ENCODE data around the gene GRB10.

GRCh38 chr7:50640256-50640655 lies 142.4 kb downstream of the GRB10 start:
- TF ChIP-seq, protein P1, sequence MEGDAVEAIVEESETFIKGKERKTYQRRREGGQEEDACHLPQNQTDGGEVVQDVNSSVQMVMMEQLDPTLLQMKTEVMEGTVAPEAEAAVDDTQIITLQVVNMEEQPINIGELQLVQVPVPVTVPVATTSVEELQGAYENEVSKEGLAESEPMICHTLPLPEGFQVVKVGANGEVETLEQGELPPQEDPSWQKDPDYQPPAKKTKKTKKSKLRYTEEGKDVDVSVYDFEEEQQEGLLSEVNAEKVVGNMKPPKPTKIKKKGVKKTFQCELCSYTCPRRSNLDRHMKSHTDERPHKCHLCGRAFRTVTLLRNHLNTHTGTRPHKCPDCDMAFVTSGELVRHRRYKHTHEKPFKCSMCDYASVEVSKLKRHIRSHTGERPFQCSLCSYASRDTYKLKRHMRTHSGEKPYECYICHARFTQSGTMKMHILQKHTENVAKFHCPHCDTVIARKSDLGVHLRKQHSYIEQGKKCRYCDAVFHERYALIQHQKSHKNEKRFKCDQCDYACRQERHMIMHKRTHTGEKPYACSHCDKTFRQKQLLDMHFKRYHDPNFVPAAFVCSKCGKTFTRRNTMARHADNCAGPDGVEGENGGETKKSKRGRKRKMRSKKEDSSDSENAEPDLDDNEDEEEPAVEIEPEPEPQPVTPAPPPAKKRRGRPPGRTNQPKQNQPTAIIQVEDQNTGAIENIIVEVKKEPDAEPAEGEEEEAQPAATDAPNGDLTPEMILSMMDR (IDR thresholded peaks at IDR 0.05; ENCODE audit: extremely low read depth in 1 of 2, insufficient read depth in 1 of 2, low read depth in 1 of 2, low read length in 2 of 2): no peak
- TF ChIP-seq POLR2A (IDR thresholded peaks at IDR 0.05; ENCODE audit: low read depth, low read length) (no peak), MAX (IDR thresholded peaks at IDR 0.05; ENCODE audit: insufficient read depth, insufficient read length) (no peak), POLR2AphosphoS5 (IDR thresholded peaks at IDR 0.05; ENCODE audit: insufficient read depth, low read depth, low read length) (no peak), JUN (IDR thresholded peaks at IDR 0.05; ENCODE audit: borderline replicate concordance, insufficient read depth, insufficient read length, low read depth) (no peak), MYC (IDR thresholded peaks at IDR 0.05; ENCODE audit: low read depth, low read length) (no peak), EZH2 (IDR thresholded peaks at IDR 0.05; ENCODE audit: borderline replicate concordance, low read depth, low read length, severe bottlenecking) (no peak), FOS (IDR thresholded peaks at IDR 0.05; ENCODE audit: borderline replicate concordance, insufficient read depth, low read length) (no peak)

Measured in endothelial cell of umbilical vein (primary cell).